Measurements from ENCODE around the gene MEST. TPM values are rescaled to one million over a fixed set of nuclear protein-coding genes. Genes with fewer than 3 reads are reported as not detected.

The MEST gene
- polyA plus RNA-seq, 3 donors: 1.1 to 3.1 (median 1.8) TPM

- H2AFZ ChIP-seq (ENCODE audit: insufficient read depth, low read depth, low read length, poor library complexity, severe bottlenecking): no peak overlapping the region
- no peak overlapping the region for H3K9ac ChIP-seq (ENCODE audit: insufficient read depth, low read length, poor library complexity, severe bottlenecking)
- H3K27me3 Mint-ChIP-seq (ENCODE audit: low read depth in 3 of 3): peaks cover 47 to 63% (median 53%) of the 10 kb centered on the region in 3 donors
- H3K27me3 ChIP-seq (ENCODE audit: control insufficient read depth in 2 of 2, insufficient read depth in 2 of 2, low read length in 2 of 2): peaks cover 15 to 51% of the 10 kb centered on the region in 2 donors
- H3K36me3 Mint-ChIP-seq: peaks cover 4% of the 10 kb centered on the region in 2 donors
- no peak overlapping the region for H3K27ac ChIP-seq (ENCODE audit: low read depth in 1 of 2, low read length in 2 of 2)
- DNase-seq: no peak
- H3K4me3 ChIP-seq (replicated peaks in 1 of 3; ENCODE audit: low read depth in 2 of 3, low read length in 3 of 3): no peak overlapping the region
- no CpG with 5 or more reads among the region's 7 CpGs for WGBS (ENCODE audit: insufficient coverage)
- peak overlapping the region in 1 of 7 donors; percentile 1 for H3K27ac Mint-ChIP-seq
- H3K4me1 Mint-ChIP-seq: peaks cover 50% of the 10 kb centered on the region
- no peak for TF ChIP-seq CTCF (IDR thresholded peaks at IDR 0.05)
- no peaks in the 10 kb centered on the region for H4K20me1 ChIP-seq (ENCODE audit: insufficient read depth, low read length)
- intact Hi-C loops (cut with micrococcal nuclease): no loop called here
- peak overlapping the region in 1 of 2 donors; percentile 28 for H3K4me3 Mint-ChIP-seq
- H3K4me1 ChIP-seq (ENCODE audit: control insufficient read depth in 1 of 2, insufficient read depth in 2 of 2, low read length in 2 of 2): peaks cover 52 to 55% of the 10 kb centered on the region in 2 donors
- H3K9me3 Mint-ChIP-seq: peaks cover 20 to 28% (median 24%) of the 10 kb centered on the region in 7 donors
- H3K9me3 ChIP-seq (replicated peaks in 1 of 2; ENCODE audit: control insufficient read depth in 1 of 2, insufficient read depth in 1 of 2, low read length in 2 of 2): peaks cover 15 to 29% of the 10 kb centered on the region in 2 donors
- no peak overlapping the region for H3K4me2 ChIP-seq (replicated peaks; ENCODE audit: extremely low read depth, low read length, poor library complexity, severe bottlenecking)
- no peaks in the 10 kb centered on the region for H3K36me3 ChIP-seq (replicated peaks in 1 of 2; ENCODE audit: control insufficient read depth in 1 of 2, insufficient read depth in 2 of 2, low read length in 2 of 2)
- H3K79me2 ChIP-seq (ENCODE audit: insufficient read depth, low read length): no peaks in the 10 kb centered on the region
These were observed 3.3 kb upstream of the MEST start for GRCh38 chr7:130488392-130489139.

GRCh38 chr7:130489140-130489983 lies 2.5 kb upstream of the MEST start:
- H3K27me3 Mint-ChIP-seq (ENCODE audit: low read depth in 3 of 3): peaks cover 55 to 71% (median 61%) of the 10 kb centered on the region in 3 donors
- Histone ChIP-seq H3K9me3 (replicated peaks in 1 of 2; ENCODE audit: control insufficient read depth in 1 of 2, insufficient read depth in 1 of 2, low read length in 2 of 2) (peaks cover 19 to 30% of the 10 kb centered on the region in 2 donors), H3K27me3 (ENCODE audit: control insufficient read depth in 2 of 2, insufficient read depth in 2 of 2, low read length in 2 of 2) (peaks cover 23 to 59% of the 10 kb centered on the region in 2 donors), H4K20me1 (ENCODE audit: insufficient read depth, low read length) (no peaks in the 10 kb centered on the region), H3K4me1 (ENCODE audit: control insufficient read depth in 1 of 2, insufficient read depth in 2 of 2, low read length in 2 of 2) (peaks cover 53 to 55% of the 10 kb centered on the region in 2 donors), H3K27ac (ENCODE audit: low read depth in 1 of 2, low read length in 2 of 2) (no peak overlapping the region), H3K9ac (ENCODE audit: insufficient read depth, low read length, poor library complexity, severe bottlenecking) (no peak overlapping the region), H3K4me2 (replicated peaks; ENCODE audit: extremely low read depth, low read length, poor library complexity, severe bottlenecking) (no peak overlapping the region), H2AFZ (ENCODE audit: insufficient read depth, low read depth, low read length, poor library complexity, severe bottlenecking) (no peak overlapping the region), H3K4me3 (replicated peaks in 1 of 3; ENCODE audit: low read depth in 2 of 3, low read length in 3 of 3) (no peak overlapping the region), H3K36me3 (replicated peaks in 1 of 2; ENCODE audit: control insufficient read depth in 1 of 2, insufficient read depth in 2 of 2, low read length in 2 of 2) (no peaks in the 10 kb centered on the region), H3K79me2 (ENCODE audit: insufficient read depth, low read length) (no peaks in the 10 kb centered on the region)
- H3K9me3 Mint-ChIP-seq: peaks cover 22 to 29% (median 26%) of the 10 kb centered on the region in 7 donors
- no peak for DNase-seq
- no peak for TF ChIP-seq CTCF (IDR thresholded peaks at IDR 0.05)
- peak overlapping the region in 1 of 7 donors; percentile 1 for H3K27ac Mint-ChIP-seq
- intact Hi-C loops (cut with micrococcal nuclease): no loop called here
- H3K36me3 Mint-ChIP-seq: peaks cover 4% of the 10 kb centered on the region in 2 donors
- WGBS (ENCODE audit: insufficient coverage): 93% methylated on average over 6 of the region's 10 CpGs
- peak overlapping the region in 1 of 2 donors; percentile 28 for H3K4me3 Mint-ChIP-seq
- H3K4me1 Mint-ChIP-seq: peaks cover 57% of the 10 kb centered on the region
